Osteoblast (primary cell): Measurements from ENCODE around the gene DCT. TPM values are rescaled to one million over a fixed set of nuclear protein-coding genes. Genes with fewer than 3 reads are reported as not detected.

Experiments used
- DNase-seq: peaks from one replicate; pipeline ENCODE4 v3.0.0; 2011; ENCODE audit warnings: low spot score, mixed read lengths; ENCODE audit not compliant: insufficient read length; ENCODE audit errors: missing footprints
- H2AFZ ChIP-seq: 2 replicates; pipeline ENCODE4 v1.6.0; 2011; ENCODE audit warnings: mild to moderate bottlenecking, low read length
- H3K27ac ChIP-seq: 2 replicates; pipeline ENCODE4 v1.5.1; 2011; ENCODE audit warnings: mild to moderate bottlenecking, low read depth, low read length, moderate library complexity
- H3K27me3 ChIP-seq: 2 replicates; pipeline ENCODE4 v1.6.0; 2012; ENCODE audit warnings: mild to moderate bottlenecking, control low read depth, inconsistent platforms, low read length, moderate library complexity; ENCODE audit not compliant: insufficient read depth
- H3K36me3 ChIP-seq: 2 replicates; pipeline ENCODE4 v1.5.1; 2011; ENCODE audit warnings: mild to moderate bottlenecking, low read length, control low read depth, moderate library complexity; ENCODE audit not compliant: insufficient read depth
- H3K4me1 ChIP-seq: 2 replicates; pipeline ENCODE4 v1.5.1; 2011; ENCODE audit warnings: mild to moderate bottlenecking, low read length, control low read depth, moderate library complexity; ENCODE audit not compliant: insufficient read depth
- H3K4me2 ChIP-seq: 2 replicates; pipeline ENCODE4 v1.6.0; 2011; ENCODE audit warnings: mild to moderate bottlenecking, low read length; ENCODE audit not compliant: insufficient read depth
- H3K4me3 ChIP-seq: fragments of 200-600 bp; sonication (generic); 3 replicates; pipeline ENCODE4 v1.5.1; 2012; ENCODE audit warnings: mild to moderate bottlenecking, low read length, inconsistent platforms; ENCODE audit not compliant: insufficient read depth
- H3K79me2 ChIP-seq: 2 replicates; pipeline ENCODE4 v1.6.0; 2012; ENCODE audit warnings: mild to moderate bottlenecking, low read length, control low read depth, inconsistent platforms; ENCODE audit not compliant: insufficient read depth
- H3K9me3 ChIP-seq: 2 replicates; pipeline ENCODE4 v1.5.1; 2011; ENCODE audit warnings: low read depth, low read length, control low read depth
- H4K20me1 ChIP-seq: 2 replicates; pipeline ENCODE4 v1.6.0; 2012; ENCODE audit warnings: mild to moderate bottlenecking, low read length, control low read depth; ENCODE audit not compliant: insufficient read depth
- total RNA-seq: library from RNA; depleted of rRNA; stranded (reverse); fragments of >200 nt; gene quantifications from 2 replicates; pipeline ENCODE4 v1.2.3, GENCODE V29; 2012
- TF ChIP-seq, protein P1 (sequence below): IDR thresholded peaks from 2 replicates; pipeline ENCODE4 v1.5.1; 2011; ENCODE audit warnings: mild to moderate bottlenecking, low read depth, low read length, moderate library complexity; ENCODE audit errors: extremely low read depth

Gene DCT
- total RNA-seq, 1 donor: under 0.01 TPM

- no peaks in the 10 kb centered on the region for H3K36me3 ChIP-seq
- H3K4me1 ChIP-seq: no peaks in the 10 kb centered on the region
- H3K4me3 ChIP-seq: no peak overlapping the region
- no peak overlapping the region for H2AFZ ChIP-seq
- H4K20me1 ChIP-seq: no peaks in the 10 kb centered on the region
- DNase-seq: no peak
- no peaks in the 10 kb centered on the region for H3K27me3 ChIP-seq
- H3K4me2 ChIP-seq: no peak overlapping the region
- TF ChIP-seq, protein P1, sequence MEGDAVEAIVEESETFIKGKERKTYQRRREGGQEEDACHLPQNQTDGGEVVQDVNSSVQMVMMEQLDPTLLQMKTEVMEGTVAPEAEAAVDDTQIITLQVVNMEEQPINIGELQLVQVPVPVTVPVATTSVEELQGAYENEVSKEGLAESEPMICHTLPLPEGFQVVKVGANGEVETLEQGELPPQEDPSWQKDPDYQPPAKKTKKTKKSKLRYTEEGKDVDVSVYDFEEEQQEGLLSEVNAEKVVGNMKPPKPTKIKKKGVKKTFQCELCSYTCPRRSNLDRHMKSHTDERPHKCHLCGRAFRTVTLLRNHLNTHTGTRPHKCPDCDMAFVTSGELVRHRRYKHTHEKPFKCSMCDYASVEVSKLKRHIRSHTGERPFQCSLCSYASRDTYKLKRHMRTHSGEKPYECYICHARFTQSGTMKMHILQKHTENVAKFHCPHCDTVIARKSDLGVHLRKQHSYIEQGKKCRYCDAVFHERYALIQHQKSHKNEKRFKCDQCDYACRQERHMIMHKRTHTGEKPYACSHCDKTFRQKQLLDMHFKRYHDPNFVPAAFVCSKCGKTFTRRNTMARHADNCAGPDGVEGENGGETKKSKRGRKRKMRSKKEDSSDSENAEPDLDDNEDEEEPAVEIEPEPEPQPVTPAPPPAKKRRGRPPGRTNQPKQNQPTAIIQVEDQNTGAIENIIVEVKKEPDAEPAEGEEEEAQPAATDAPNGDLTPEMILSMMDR: no peak
- H3K27ac ChIP-seq: no peak overlapping the region
- H3K79me2 ChIP-seq: no peaks in the 10 kb centered on the region
- H3K9me3 ChIP-seq: no peaks in the 10 kb centered on the region
Observed at GRCh38 chr13:94394723-94395122, 84.8 kb downstream of the DCT start.

GRCh38 chr13:94390881-94391280, 88.6 kb downstream of the DCT start:
- no peak for DNase-seq
- TF ChIP-seq, protein P1: no peak
- no peak overlapping the region for H3K27ac ChIP-seq

DNA sequence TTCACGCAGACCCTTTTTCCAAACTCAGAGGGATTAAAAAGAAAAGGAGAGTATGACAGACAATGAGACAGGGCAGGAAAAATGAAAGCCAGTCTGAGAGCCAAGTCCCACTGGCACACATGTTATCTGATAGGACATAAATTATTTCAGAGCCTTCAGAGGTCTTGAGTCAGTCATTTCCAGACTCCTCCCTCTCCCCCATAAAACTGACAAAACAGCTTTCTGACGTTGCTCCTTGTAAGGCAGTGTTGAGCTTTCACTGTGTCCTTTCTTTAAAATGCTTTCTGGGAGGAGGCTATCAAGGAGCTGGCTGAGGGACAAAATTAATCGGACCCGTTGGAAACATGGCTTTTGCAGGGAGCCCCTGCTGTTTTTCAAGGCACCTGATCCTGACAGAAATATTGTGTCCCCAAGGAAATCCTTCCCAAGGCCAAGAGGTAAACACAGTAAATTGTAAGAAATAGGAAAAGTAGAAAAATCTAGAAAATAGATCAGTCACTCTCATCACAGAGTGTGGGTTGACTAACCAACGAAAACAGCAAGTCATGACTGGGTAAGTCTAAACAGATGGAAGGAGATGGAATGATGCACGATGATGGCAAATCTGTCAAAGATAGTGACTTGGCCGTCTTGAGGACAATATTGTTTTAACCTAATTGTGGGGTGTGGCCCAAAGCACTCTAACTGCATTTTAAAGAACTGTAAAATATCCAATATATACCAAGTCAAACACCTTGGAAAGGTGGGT, 89.7 kb downstream of the DCT start:
- Histone ChIP-seq H3K9me3 (no peaks in the 10 kb centered on the region), H4K20me1 (no peaks in the 10 kb centered on the region), H3K36me3 (no peaks in the 10 kb centered on the region), H3K4me3 (no peak overlapping the region), H3K4me1 (no peaks in the 10 kb centered on the region), H3K79me2 (no peaks in the 10 kb centered on the region), H3K4me2 (peak overlapping the region; percentile 20), H2AFZ (no peak overlapping the region), H3K27me3 (no peaks in the 10 kb centered on the region), H3K27ac (peak overlapping the region; percentile 7)
- no peak for DNase-seq
- TF ChIP-seq, protein P1: no peak

More at GRCh38 chr13:94390881-94391280, 88.6 kb downstream of the DCT start:
- Histone ChIP-seq H3K9me3 (no peaks in the 10 kb centered on the region), H3K4me2 (no peak overlapping the region), H3K79me2 (no peaks in the 10 kb centered on the region), H4K20me1 (no peaks in the 10 kb centered on the region), H3K4me3 (no peak overlapping the region), H3K4me1 (no peaks in the 10 kb centered on the region), H3K36me3 (no peaks in the 10 kb centered on the region), H2AFZ (no peak overlapping the region), H3K27me3 (no peaks in the 10 kb centered on the region)

DNA sequence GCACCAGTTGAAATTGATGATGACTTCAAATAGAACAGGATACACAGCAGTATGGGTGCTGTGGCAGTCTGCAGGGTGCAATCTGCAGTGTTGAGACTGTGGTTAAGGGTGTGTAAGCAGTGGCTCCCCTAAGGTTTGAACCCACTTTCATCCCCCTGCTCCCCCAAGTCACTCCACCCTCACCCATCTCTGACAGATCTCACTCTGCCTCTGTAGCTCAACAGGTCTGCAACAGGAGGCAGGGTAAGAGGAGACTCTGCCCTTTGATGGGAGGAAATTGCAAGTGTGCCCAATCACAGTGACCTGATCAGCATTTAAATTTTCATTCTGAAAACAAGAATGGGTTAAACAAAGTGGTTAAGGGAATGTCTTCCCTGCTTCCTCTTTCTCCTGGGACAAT, 92.4 kb downstream of the DCT start:
- H2AFZ ChIP-seq: no peak overlapping the region
- no peaks in the 10 kb centered on the region for H3K4me1 ChIP-seq
- DNase-seq: no peak
- H3K79me2 ChIP-seq: no peaks in the 10 kb centered on the region
- no peak overlapping the region for H3K4me2 ChIP-seq
- no peaks in the 10 kb centered on the region for H3K27me3 ChIP-seq
- H3K4me3 ChIP-seq: no peak overlapping the region
- no peak overlapping the region for H3K27ac ChIP-seq
- TF ChIP-seq, protein P1: no peak
- no peaks in the 10 kb centered on the region for H4K20me1 ChIP-seq
- H3K9me3 ChIP-seq: no peaks in the 10 kb centered on the region
- no peaks in the 10 kb centered on the region for H3K36me3 ChIP-seq

Other genes starting within 250 kb of the DCT start
- gene TGDS, start 116.5 kb upstream of the DCT start, total RNA-seq: 11.9 and 13.3 TPM in 2 replicates
- 8.7 and 9.4 TPM in 2 replicates for gene GPR180, start 122.2 kb upstream of the DCT start, total RNA-seq
- gene SOX21, start 232.9 kb upstream of the DCT start, total RNA-seq: not detected in 2 replicates